ENCODE results near the gene ARID5A. TPM values are rescaled to one million over a fixed set of nuclear protein-coding genes. Genes with fewer than 3 reads are reported as not detected.

ARID5A gene
- polyA plus RNA-seq, 1 donor, result 7.5 TPM

DNA sequence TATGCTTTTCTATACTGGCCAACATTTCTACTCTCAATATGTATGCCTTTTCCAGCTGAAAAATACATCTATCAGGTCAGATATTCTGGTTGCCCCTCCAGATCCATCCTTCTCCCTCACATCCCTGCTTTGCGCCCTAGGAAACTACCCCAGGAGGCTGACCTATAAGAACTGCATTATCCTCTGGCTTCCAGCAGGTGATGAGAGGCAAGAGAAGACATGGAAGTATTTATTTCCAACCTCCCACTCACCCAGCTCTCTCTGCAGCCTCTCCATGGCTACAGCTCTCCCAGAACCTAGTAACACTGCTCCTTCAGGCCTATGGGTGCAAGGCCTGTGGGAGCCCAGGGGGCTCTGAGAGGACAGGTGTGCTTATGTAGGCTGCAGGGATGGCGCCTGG, 42.9 kb downstream of the ARID5A start:
- Histone ChIP-seq H3K4me3 (ENCODE audit: low read length) (no peak overlapping the region), H3K4me1 (ENCODE audit: control insufficient read depth, insufficient read depth, low read length) (peaks cover 3% of the 10 kb centered on the region), H3K27ac (ENCODE audit: low read length) (no peak overlapping the region), H3K9me3 (ENCODE audit: control insufficient read depth, low read depth, low read length) (no peaks in the 10 kb centered on the region), H3K36me3 (ENCODE audit: control insufficient read depth, insufficient read depth, low read length) (no peaks in the 10 kb centered on the region), H3K27me3 (ENCODE audit: control insufficient read depth, insufficient read depth, low read length) (no peaks in the 10 kb centered on the region)
- no peak for DNase-seq
- WGBS (ENCODE audit: insufficient coverage, low lambda C conversion rate), result no CpG with 5 or more reads among the region's 2 CpGs

DNA sequence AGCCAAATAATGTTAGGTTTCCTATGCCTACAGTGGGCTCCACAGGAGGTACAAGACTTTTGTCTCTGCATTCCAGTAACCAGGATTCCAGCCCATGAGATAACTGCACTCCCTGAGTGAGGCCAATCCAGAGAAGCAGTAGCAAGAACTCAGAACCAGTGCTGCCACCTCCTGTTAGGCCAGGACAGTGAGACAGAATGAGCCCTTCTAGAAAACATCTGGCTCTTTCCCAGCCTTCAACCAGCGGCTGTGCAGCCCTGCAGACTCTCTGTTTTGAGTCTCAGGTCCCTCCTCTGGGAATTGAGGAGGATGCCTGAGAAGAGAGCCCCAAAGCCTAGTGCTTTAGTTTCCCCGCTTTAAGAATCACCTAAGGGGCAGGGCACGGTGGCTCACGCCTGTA, 44.2 kb downstream of the ARID5A start:
- Histone ChIP-seq H3K36me3 (ENCODE audit: control insufficient read depth, insufficient read depth, low read length) (no peaks in the 10 kb centered on the region), H3K9me3 (ENCODE audit: control insufficient read depth, low read depth, low read length) (no peaks in the 10 kb centered on the region), H3K27me3 (ENCODE audit: control insufficient read depth, insufficient read depth, low read length) (no peaks in the 10 kb centered on the region), H3K4me3 (ENCODE audit: low read length) (no peak overlapping the region), H3K4me1 (ENCODE audit: control insufficient read depth, insufficient read depth, low read length) (no peaks in the 10 kb centered on the region), H3K27ac (ENCODE audit: low read length) (no peak overlapping the region)
- WGBS (ENCODE audit: insufficient coverage, low lambda C conversion rate), result no CpG with 5 or more reads among the region's 4 CpGs
- DNase-seq, result peak; percentile 21 to 35

- Histone ChIP-seq H3K27ac (ENCODE audit: low read length) (no peak overlapping the region), H3K4me1 (ENCODE audit: control insufficient read depth, insufficient read depth, low read length) (no peaks in the 10 kb centered on the region), H3K9me3 (ENCODE audit: control insufficient read depth, low read depth, low read length) (no peaks in the 10 kb centered on the region), H3K27me3 (ENCODE audit: control insufficient read depth, insufficient read depth, low read length) (no peaks in the 10 kb centered on the region), H3K4me3 (ENCODE audit: low read length) (no peak overlapping the region), H3K36me3 (ENCODE audit: control insufficient read depth, insufficient read depth, low read length) (peaks cover 2% of the 10 kb centered on the region)
- no peak for DNase-seq
- WGBS (ENCODE audit: insufficient coverage, low lambda C conversion rate), result 92% methylated on average over 2 of the region's 4 CpGs
Observed at GRCh38 chr2:96584017-96584416, 47.5 kb downstream of the ARID5A start.

GRCh38 chr2:96587843-96588242, 51.3 kb downstream of the ARID5A start:
- DNase-seq, result no peak
- H3K27me3 ChIP-seq (ENCODE audit: control insufficient read depth, insufficient read depth, low read length), result no peaks in the 10 kb centered on the region
- no peaks in the 10 kb centered on the region for H3K9me3 ChIP-seq (ENCODE audit: control insufficient read depth, low read depth, low read length)
- WGBS (ENCODE audit: insufficient coverage, low lambda C conversion rate), result no CpG with 5 or more reads among the region's 1 CpG
- H3K4me1 ChIP-seq (ENCODE audit: control insufficient read depth, insufficient read depth, low read length), result no peaks in the 10 kb centered on the region
- no peak overlapping the region for H3K4me3 ChIP-seq (ENCODE audit: low read length)
- peaks cover 13% of the 10 kb centered on the region for H3K36me3 ChIP-seq (ENCODE audit: control insufficient read depth, insufficient read depth, low read length)
- no peak overlapping the region for H3K27ac ChIP-seq (ENCODE audit: low read length)

GRCh38 chr2:96591054-96591453, 54.5 kb downstream of the ARID5A start:
- DNase-seq, result no peak

DNA sequence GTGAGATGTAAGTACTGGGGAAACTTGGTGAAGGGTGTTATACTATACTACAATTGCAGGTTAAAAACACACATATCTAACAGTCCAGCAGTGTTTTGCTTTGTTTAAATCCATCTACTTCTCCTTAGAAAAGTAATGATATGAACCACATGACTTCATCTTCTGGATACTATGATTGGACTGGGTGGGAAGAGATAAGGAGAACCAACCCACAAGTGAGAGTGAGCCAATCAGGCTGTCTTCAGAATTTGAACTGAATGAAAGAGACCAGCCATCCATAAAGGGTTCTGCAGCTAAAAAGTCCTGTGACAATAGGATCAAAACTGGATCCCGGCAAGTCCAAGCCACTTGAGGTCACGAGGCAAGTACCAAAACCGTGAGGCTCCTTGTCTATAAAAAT, 54.9 kb downstream of the ARID5A start:
- H3K9me3 ChIP-seq (ENCODE audit: control insufficient read depth, low read depth, low read length), result no peaks in the 10 kb centered on the region
- no peak for DNase-seq
- H3K36me3 ChIP-seq (ENCODE audit: control insufficient read depth, insufficient read depth, low read length), result peaks cover 48% of the 10 kb centered on the region
- WGBS (ENCODE audit: insufficient coverage, low lambda C conversion rate), result no CpG with 5 or more reads among the region's 3 CpGs
- H3K4me3 ChIP-seq (ENCODE audit: low read length), result no peak overlapping the region
- no peaks in the 10 kb centered on the region for H3K27me3 ChIP-seq (ENCODE audit: control insufficient read depth, insufficient read depth, low read length)
- no peaks in the 10 kb centered on the region for H3K4me1 ChIP-seq (ENCODE audit: control insufficient read depth, insufficient read depth, low read length)
- H3K27ac ChIP-seq (ENCODE audit: low read length), result no peak overlapping the region

More at GRCh38 chr2:96591054-96591453, 54.5 kb downstream of the ARID5A start:
- H3K4me3 ChIP-seq (ENCODE audit: low read length), result no peak overlapping the region
- peaks cover 44% of the 10 kb centered on the region for H3K36me3 ChIP-seq (ENCODE audit: control insufficient read depth, insufficient read depth, low read length)
- no CpG with 5 or more reads among the region's 2 CpGs for WGBS (ENCODE audit: insufficient coverage, low lambda C conversion rate)
- H3K9me3 ChIP-seq (ENCODE audit: control insufficient read depth, low read depth, low read length), result no peaks in the 10 kb centered on the region
- H3K27ac ChIP-seq (ENCODE audit: low read length), result no peak overlapping the region
- H3K4me1 ChIP-seq (ENCODE audit: control insufficient read depth, insufficient read depth, low read length), result no peaks in the 10 kb centered on the region
- no peaks in the 10 kb centered on the region for H3K27me3 ChIP-seq (ENCODE audit: control insufficient read depth, insufficient read depth, low read length)

GRCh38 chr2:96594282-96594681, 57.7 kb downstream of the ARID5A start:
- H3K4me1 ChIP-seq (ENCODE audit: control insufficient read depth, insufficient read depth, low read length), result no peaks in the 10 kb centered on the region
- no peak overlapping the region for H3K27ac ChIP-seq (ENCODE audit: low read length)
- H3K36me3 ChIP-seq (ENCODE audit: control insufficient read depth, insufficient read depth, low read length), result peaks cover 65% of the 10 kb centered on the region
- H3K27me3 ChIP-seq (ENCODE audit: control insufficient read depth, insufficient read depth, low read length), result no peaks in the 10 kb centered on the region
- no peak overlapping the region for H3K4me3 ChIP-seq (ENCODE audit: low read length)
- H3K9me3 ChIP-seq (ENCODE audit: control insufficient read depth, low read depth, low read length), result no peaks in the 10 kb centered on the region
- no CpG with 5 or more reads among the region's 3 CpGs for WGBS (ENCODE audit: insufficient coverage, low lambda C conversion rate)
- DNase-seq, result no peak

DNA sequence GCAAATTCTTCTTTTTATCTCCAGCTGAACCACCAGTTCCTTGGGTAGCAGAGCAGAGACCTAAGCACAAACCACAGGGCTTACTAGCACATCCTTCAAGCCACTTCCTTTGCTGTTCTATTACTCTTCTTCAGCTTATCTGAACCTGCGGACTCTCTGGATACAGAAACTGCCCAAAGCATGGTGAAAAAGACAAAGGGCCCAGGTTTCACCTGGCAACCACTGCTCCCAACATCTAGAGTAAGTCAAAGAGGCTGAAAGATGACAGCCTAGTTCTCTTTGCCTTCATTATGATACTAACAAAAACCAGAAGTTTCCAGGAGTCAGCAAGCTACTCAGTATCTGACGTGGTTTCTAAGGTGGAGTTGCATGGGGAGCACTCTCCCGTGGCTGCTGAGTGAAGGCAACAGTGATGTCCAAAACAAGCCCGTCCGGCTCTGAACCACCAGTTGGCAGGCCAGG, 58.2 kb downstream of the ARID5A start:
- Histone ChIP-seq H3K9me3 (ENCODE audit: control insufficient read depth, low read depth, low read length) (no peaks in the 10 kb centered on the region), H3K4me1 (ENCODE audit: control insufficient read depth, insufficient read depth, low read length) (no peaks in the 10 kb centered on the region), H3K36me3 (ENCODE audit: control insufficient read depth, insufficient read depth, low read length) (peaks cover 66% of the 10 kb centered on the region), H3K27me3 (ENCODE audit: control insufficient read depth, insufficient read depth, low read length) (no peaks in the 10 kb centered on the region), H3K4me3 (ENCODE audit: low read length) (no peak overlapping the region), H3K27ac (ENCODE audit: low read length) (no peak overlapping the region)
- WGBS (ENCODE audit: insufficient coverage, low lambda C conversion rate), result no CpG with 5 or more reads among the region's 5 CpGs
- no peak for DNase-seq

GRCh38 chr2:96596596-96596995, 60.0 kb downstream of the ARID5A start:
- Histone ChIP-seq H3K4me3 (ENCODE audit: low read length) (no peak overlapping the region), H3K9me3 (ENCODE audit: control insufficient read depth, low read depth, low read length) (no peaks in the 10 kb centered on the region), H3K36me3 (ENCODE audit: control insufficient read depth, insufficient read depth, low read length) (peaks cover 81% of the 10 kb centered on the region), H3K4me1 (ENCODE audit: control insufficient read depth, insufficient read depth, low read length) (peaks cover 2% of the 10 kb centered on the region), H3K27ac (ENCODE audit: low read length) (no peak overlapping the region), H3K27me3 (ENCODE audit: control insufficient read depth, insufficient read depth, low read length) (no peaks in the 10 kb centered on the region)
- DNase-seq, result no peak

DNA sequence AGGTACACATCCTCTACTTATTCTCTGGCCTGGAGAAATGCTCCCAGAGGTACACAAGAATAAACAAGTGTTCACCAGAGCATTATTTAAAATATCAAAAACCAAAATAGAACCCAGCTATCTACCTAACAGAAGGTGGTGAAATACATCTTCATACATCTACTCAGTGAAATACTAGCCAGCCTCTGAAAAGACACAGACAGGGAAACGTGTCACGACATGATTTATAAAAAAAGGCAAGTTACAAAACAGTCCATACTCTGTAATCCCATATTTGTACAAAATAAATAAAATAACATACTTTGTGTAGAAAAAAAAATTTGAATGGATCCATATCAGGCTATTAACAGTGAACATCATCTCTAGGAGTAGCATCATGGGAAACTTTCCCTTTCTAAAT, 63.4 kb downstream of the ARID5A start:
- Histone ChIP-seq H3K4me1 (ENCODE audit: control insufficient read depth, insufficient read depth, low read length) (peaks cover 7% of the 10 kb centered on the region), H3K9me3 (ENCODE audit: control insufficient read depth, low read depth, low read length) (no peaks in the 10 kb centered on the region), H3K4me3 (ENCODE audit: low read length) (no peak overlapping the region), H3K27me3 (ENCODE audit: control insufficient read depth, insufficient read depth, low read length) (no peaks in the 10 kb centered on the region), H3K27ac (ENCODE audit: low read length) (no peak overlapping the region), H3K36me3 (ENCODE audit: control insufficient read depth, insufficient read depth, low read length) (peaks cover 80% of the 10 kb centered on the region)
- 92% methylated on average over 2 of the region's 2 CpGs for WGBS (ENCODE audit: insufficient coverage, low lambda C conversion rate)
- DNase-seq, result no peak

- peak overlapping the region; percentile 44 for H3K27ac ChIP-seq (ENCODE audit: low read length)
- DNase-seq, result peak; percentile 64 to 81
- no CpG with 5 or more reads among the region's 8 CpGs for WGBS (ENCODE audit: insufficient coverage, low lambda C conversion rate)
Observed at GRCh38 chr2:96601382-96602292, 65.1 kb downstream of the ARID5A start.

More at GRCh38 chr2:96601382-96602292, 65.1 kb downstream of the ARID5A start:
- Histone ChIP-seq H3K4me1 (ENCODE audit: control insufficient read depth, insufficient read depth, low read length) (peaks cover 7% of the 10 kb centered on the region), H3K36me3 (ENCODE audit: control insufficient read depth, insufficient read depth, low read length) (peaks cover 81% of the 10 kb centered on the region), H3K27me3 (ENCODE audit: control insufficient read depth, insufficient read depth, low read length) (no peaks in the 10 kb centered on the region), H3K9me3 (ENCODE audit: control insufficient read depth, low read depth, low read length) (no peaks in the 10 kb centered on the region), H3K4me3 (ENCODE audit: low read length) (no peak overlapping the region)

Data from large intestine (tissue), 3 donors.